ENCODE results near the gene MTURN.

MTURN gene

DNA sequence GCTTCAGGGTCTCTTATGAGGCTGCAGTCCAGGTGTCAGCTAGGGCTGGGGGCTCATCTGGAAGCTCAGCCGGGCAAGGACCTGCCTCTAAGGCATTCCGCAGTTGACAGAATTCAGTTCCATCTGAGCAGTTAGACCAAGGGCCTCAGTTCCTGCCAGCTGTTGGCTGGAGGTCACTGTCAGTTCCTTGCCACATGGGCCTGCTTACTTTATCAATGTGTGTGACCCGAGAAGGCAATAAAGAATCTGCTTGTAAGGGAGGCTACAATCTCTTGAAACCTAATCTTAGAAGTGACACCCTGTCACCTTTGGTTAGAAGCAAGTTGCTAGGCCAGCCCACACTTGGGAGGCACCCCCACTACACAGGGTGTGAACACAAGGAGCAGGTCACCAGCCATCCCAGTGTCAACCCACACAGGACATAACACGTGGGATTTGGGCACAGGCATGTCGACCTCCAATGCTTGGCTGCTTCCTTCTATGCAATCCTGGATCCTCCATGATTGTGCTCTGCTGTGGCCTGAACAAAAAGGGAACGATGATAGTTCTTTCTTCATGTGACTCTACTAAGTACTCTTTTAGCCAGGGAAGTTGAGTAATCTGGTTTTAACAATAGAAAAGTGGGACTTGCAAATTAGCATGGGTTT, 41.8 kb downstream of the MTURN start:
- peak overlapping the region in 7 of 11 experiments; percentile 0 to 57 (median 29); a peak in 8 of 22 replicates for H3K9ac ChIP-seq
- 0 out of 22 replicates have a peak, but pooled peaks of 1 of the 11 experiments have one; percentile 6 for TF ChIP-seq Cebpa-rat (IDR thresholded peaks at IDR 0.05)
- H3K9me3 ChIP-seq (replicated peaks in 1 of 11): peaks cover 0 to 11% (median 0%) of the 10 kb centered on the region in 11 experiments; a peak in 5 of 22 replicates
- peak overlapping the region; percentile 21 to 83 (median 61); a peak in 20 of 22 replicates for H3K27ac ChIP-seq
- peaks cover 47 to 96% (median 60%) of the 10 kb centered on the region in 10 experiments for H3K4me1 ChIP-seq
- H3K4me3 ChIP-seq: no peak overlapping the region
- no peaks in the 10 kb centered on the region for H3K36me3 ChIP-seq
- H3K27me3 ChIP-seq: no peaks in the 10 kb centered on the region
- no peaks in the 10 kb centered on the region for H4K20me1 ChIP-seq
- peak overlapping the region; percentile 63 to 88 (median 74) for H3K4me2 ChIP-seq

GRCh38 chr7:30177186-30177585, 42.4 kb downstream of the MTURN start:
- peak overlapping the region; percentile 63 to 88 (median 74) for H3K4me2 ChIP-seq
- H3K9ac ChIP-seq: peak overlapping the region in 2 of 11 experiments; percentile 61 to 65; a peak in 4 of 22 replicates
- peaks cover 47 to 95% (median 60%) of the 10 kb centered on the region in 10 experiments for H3K4me1 ChIP-seq
- H4K20me1 ChIP-seq: no peaks in the 10 kb centered on the region
- no peak overlapping the region for H3K4me3 ChIP-seq
- no peaks in the 10 kb centered on the region for H3K36me3 ChIP-seq
- 0 out of 22 replicates have a peak, but pooled peaks of 1 of the 11 experiments have one; percentile 6 for TF ChIP-seq Cebpa-rat (IDR thresholded peaks at IDR 0.05)
- H3K9me3 ChIP-seq (replicated peaks in 1 of 11): peaks cover 0 to 17% (median 0%) of the 10 kb centered on the region in 11 experiments; a peak in 6 of 22 replicates
- H3K27ac ChIP-seq: peak overlapping the region; percentile 21 to 83 (median 61); a peak in 18 of 22 replicates
- no peaks in the 10 kb centered on the region for H3K27me3 ChIP-seq

GRCh38 chr7:30177965-30178364, 43.2 kb downstream of the MTURN start:
- no peak overlapping the region for H3K4me3 ChIP-seq
- H3K27me3 ChIP-seq: no peaks in the 10 kb centered on the region
- peak overlapping the region in 5 of 11 experiments; percentile 65 to 83 (median 69); a peak in 9 of 22 replicates for H3K27ac ChIP-seq
- H3K9me3 ChIP-seq (replicated peaks in 1 of 11): peaks cover 0 to 25% (median 0%) of the 10 kb centered on the region in 11 experiments; a peak in 10 of 22 replicates
- H3K36me3 ChIP-seq: no peaks in the 10 kb centered on the region
- H3K4me2 ChIP-seq: peak overlapping the region in 4 of 11 experiments; percentile 73 to 88 (median 78); a peak in 8 of 22 replicates
- peaks cover 41 to 95% (median 53%) of the 10 kb centered on the region in 10 experiments for H3K4me1 ChIP-seq
- peak overlapping the region in 2 of 11 experiments; percentile 61 to 65; a peak in 3 of 22 replicates for H3K9ac ChIP-seq
- H4K20me1 ChIP-seq: no peaks in the 10 kb centered on the region
- TF ChIP-seq Cebpa-rat (IDR thresholded peaks at IDR 0.05): no peak

DNA sequence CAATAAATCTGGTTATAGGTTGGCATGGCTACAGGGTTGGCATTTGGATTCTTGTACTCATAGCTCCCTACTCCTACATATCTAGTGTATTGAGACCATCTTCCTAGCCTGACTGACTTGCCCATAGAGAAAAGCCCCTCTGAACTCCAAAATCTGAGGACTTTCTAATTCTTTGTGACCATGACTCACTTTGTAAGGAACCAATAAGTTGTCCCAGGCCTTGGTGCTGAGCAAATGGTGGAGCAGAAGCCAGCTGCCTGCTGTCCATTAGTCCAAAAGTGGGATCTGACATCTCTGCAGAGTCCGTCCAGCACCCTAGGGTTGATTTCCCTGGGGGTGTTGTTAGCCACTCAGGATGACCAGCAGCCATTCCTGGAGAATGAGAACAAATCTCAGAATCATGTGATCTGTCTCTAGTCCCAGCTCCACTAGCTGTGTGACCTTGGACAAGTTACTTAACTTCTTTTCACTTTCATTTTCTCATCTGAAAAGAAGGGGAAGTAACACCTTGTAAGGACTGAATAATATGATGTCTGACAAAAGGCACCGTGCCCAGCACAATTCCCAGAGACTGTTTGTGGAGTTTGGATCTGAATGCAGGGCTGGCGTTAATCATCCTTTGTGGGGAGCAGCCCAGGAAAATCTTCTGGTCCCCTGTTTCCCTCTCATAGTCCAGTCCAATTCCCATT, 44.1 kb downstream of the MTURN start:
- Histone ChIP-seq H3K9ac (no peak overlapping the region; a peak in 1 of 22 replicates), H3K4me3 (no peak overlapping the region)
- no peak for TF ChIP-seq Cebpa-rat (IDR thresholded peaks at IDR 0.05)

DNA sequence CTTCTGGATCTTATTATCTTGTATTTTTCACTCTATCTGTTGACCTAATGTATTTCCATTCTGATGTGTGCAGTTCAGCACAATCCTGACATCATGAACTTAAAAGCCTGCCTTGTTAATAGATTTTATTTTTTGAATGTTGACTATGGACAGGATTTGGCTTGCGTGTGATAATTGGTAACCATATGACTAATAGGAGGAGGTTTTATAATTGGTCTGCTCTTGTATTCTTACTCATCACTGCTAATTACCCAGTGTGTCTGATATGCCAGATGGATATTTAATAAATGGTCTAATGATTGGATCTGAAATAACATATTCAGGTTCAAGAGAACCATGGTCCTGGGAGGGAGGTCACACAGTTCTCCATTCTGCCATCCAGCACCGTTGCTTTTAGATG, 45.9 kb downstream of the MTURN start:
- no peaks in the 10 kb centered on the region for H3K36me3 ChIP-seq
- no peak overlapping the region for H3K4me3 ChIP-seq
- no peak overlapping the region for H3K9ac ChIP-seq
- no peak for TF ChIP-seq Cebpa-rat (IDR thresholded peaks at IDR 0.05)
- peak overlapping the region in 1 of 11 experiments; percentile 0; a peak in 1 of 22 replicates for H3K4me2 ChIP-seq
- H3K9me3 ChIP-seq (replicated peaks in 1 of 11): peaks cover 0 to 45% (median 9%) of the 10 kb centered on the region in 11 experiments; a peak in 14 of 22 replicates
- H4K20me1 ChIP-seq: no peaks in the 10 kb centered on the region
- H3K27me3 ChIP-seq: no peaks in the 10 kb centered on the region
- no peak overlapping the region; a peak in 1 of 22 replicates for H3K27ac ChIP-seq
- peaks cover 18 to 94% (median 45%) of the 10 kb centered on the region in 10 experiments for H3K4me1 ChIP-seq

More for the DNA sequence above, 44.1 kb downstream of the MTURN start:
- H3K4me1 ChIP-seq: peaks cover 32 to 95% (median 45%) of the 10 kb centered on the region in 10 experiments
- H4K20me1 ChIP-seq: no peaks in the 10 kb centered on the region
- H3K9me3 ChIP-seq (replicated peaks in 1 of 11): peaks cover 0 to 34% (median 0%) of the 10 kb centered on the region in 11 experiments; a peak in 12 of 22 replicates
- H3K27ac ChIP-seq: peak overlapping the region in 6 of 11 experiments; percentile 19 to 83 (median 65); a peak in 11 of 22 replicates
- H3K4me2 ChIP-seq: peak overlapping the region in 9 of 11 experiments; percentile 0 to 88 (median 57); a peak in 14 of 22 replicates
- no peaks in the 10 kb centered on the region for H3K36me3 ChIP-seq
- H3K27me3 ChIP-seq: no peaks in the 10 kb centered on the region

DNA sequence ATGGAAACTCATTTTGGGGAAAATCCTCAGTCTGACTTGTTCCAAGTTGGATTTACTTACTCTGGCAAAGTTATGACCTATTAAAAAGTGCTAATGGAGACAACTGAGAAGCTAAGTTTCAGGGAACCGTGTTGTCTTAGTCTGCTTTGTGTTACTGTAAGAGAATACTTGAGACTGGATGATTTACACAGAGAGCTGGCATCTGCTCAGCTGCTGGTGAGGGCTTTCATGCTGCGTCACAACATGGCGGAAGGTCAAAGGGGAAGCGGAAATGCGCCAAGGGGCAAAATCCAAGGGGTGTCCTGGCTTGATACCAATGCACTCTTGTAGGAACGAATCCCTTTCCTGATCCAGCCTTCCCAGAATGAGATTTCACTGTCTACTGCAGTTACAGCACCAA, 46.4 kb downstream of the MTURN start:
- no peak for TF ChIP-seq Cebpa-rat (IDR thresholded peaks at IDR 0.05)
- no peaks in the 10 kb centered on the region for H3K27me3 ChIP-seq

GRCh38 chr7:30181736-30182522, 47.1 kb downstream of the MTURN start:
- H3K4me1 ChIP-seq: peaks cover 6 to 91% (median 33%) of the 10 kb centered on the region in 10 experiments; a peak in 19 of 20 replicates
- H3K4me3 ChIP-seq: no peak overlapping the region
- peaks cover 0 to 10% (median 0%) of the 10 kb centered on the region in 11 experiments; a peak in 7 of 22 replicates for H3K36me3 ChIP-seq
- peak overlapping the region in 6 of 11 experiments; percentile 5 to 99 (median 94); a peak in 6 of 22 replicates for H3K27ac ChIP-seq
- no peak for TF ChIP-seq Cebpa-rat (IDR thresholded peaks at IDR 0.05)
- no peaks in the 10 kb centered on the region for H3K27me3 ChIP-seq
- H3K9ac ChIP-seq: no peak overlapping the region
- H4K20me1 ChIP-seq: no peaks in the 10 kb centered on the region
- H3K9me3 ChIP-seq (replicated peaks in 1 of 11): peaks cover 8 to 56% (median 19%) of the 10 kb centered on the region in 11 experiments
- peak overlapping the region in 2 of 11 experiments; percentile 34 to 57; a peak in 4 of 22 replicates for H3K4me2 ChIP-seq

More for the DNA sequence above, 46.4 kb downstream of the MTURN start:
- Histone ChIP-seq H3K4me1 (peaks cover 13 to 91% (median 40%) of the 10 kb centered on the region in 10 experiments), H3K9ac (no peak overlapping the region), H3K36me3 (peaks cover 0 to 2% (median 0%) of the 10 kb centered on the region in 11 experiments; a peak in 2 of 22 replicates), H4K20me1 (no peaks in the 10 kb centered on the region), H3K4me3 (no peak overlapping the region), H3K4me2 (no peak overlapping the region; a peak in 1 of 22 replicates), H3K9me3 (replicated peaks in 1 of 11) (peaks cover under 1 to 49% (median 12%) of the 10 kb centered on the region in 11 experiments), H3K27ac (no peak overlapping the region; a peak in 2 of 22 replicates)

DNA sequence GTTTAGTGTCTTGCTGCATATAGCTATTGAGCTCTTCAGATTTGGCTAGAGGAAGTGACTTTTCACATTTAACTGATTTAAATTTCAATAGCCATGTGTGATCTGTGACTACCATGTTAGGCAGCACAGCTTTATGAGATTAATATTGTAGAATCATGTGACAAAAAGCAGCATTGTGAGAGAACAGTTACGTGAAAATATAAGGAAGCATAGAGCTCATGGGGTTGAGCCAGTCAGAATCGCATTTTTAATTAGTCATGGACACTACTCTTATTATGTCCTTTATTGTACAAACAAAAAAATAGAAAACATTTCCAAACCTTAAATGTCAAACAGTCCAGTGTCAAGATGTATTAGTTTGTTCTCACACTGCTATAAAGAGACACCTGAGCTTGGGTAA, 48.0 kb downstream of the MTURN start:
- H3K4me2 ChIP-seq: peak overlapping the region in 3 of 11 experiments; percentile 56 to 59 (median 57); a peak in 4 of 22 replicates
- no peak overlapping the region for H3K4me3 ChIP-seq
- H3K27me3 ChIP-seq: no peaks in the 10 kb centered on the region
- no peak for TF ChIP-seq Cebpa-rat (IDR thresholded peaks at IDR 0.05)
- no peaks in the 10 kb centered on the region for H4K20me1 ChIP-seq
- H3K9me3 ChIP-seq (replicated peaks in 1 of 11): peaks cover 17 to 65% (median 28%) of the 10 kb centered on the region in 11 experiments
- peaks cover 0 to 90% (median 26%) of the 10 kb centered on the region in 10 experiments; a peak in 14 of 20 replicates for H3K4me1 ChIP-seq
- H3K27ac ChIP-seq: peak overlapping the region in 6 of 11 experiments; percentile 8 to 99 (median 94); a peak in 12 of 22 replicates
- no peak overlapping the region for H3K9ac ChIP-seq
- peaks cover 0 to 17% (median 0%) of the 10 kb centered on the region in 11 experiments; a peak in 7 of 22 replicates for H3K36me3 ChIP-seq

Data from BLaER1 treated with 17β-estradiol and CSF1 and Interleukin-3, amounts not matched to agents 10 nM and 100 nM (cell line).